Esophagus mucosa (tissue), 1 donor: ENCODE results near the gene MTX1. TPM values are rescaled to one million over a fixed set of nuclear protein-coding genes. Genes with fewer than 3 reads are reported as not detected.
"Not testable (repeated sequence)": the region's sequence is repeated elsewhere in the genome, so short reads cannot be mapped to it uniquely, and the experiment has no call there.

ENCODE experiments used
- ATAC-seq: fragments of 200-7000 bp; cut with Tn5 transposase; one replicate; pipeline ENCODE4 v1.9.1; 2020
- total RNA-seq: library from RNA; stranded (reverse); gene quantifications from one replicate; pipeline ENCODE4 v1.2.4, GENCODE V29; 2023
- donor health status: DM: yes; HTN: yes; CAD: no.

Gene MTX1
- total RNA-seq, 1 donor from 2014 or later, result 36.5 TPM

DNA sequence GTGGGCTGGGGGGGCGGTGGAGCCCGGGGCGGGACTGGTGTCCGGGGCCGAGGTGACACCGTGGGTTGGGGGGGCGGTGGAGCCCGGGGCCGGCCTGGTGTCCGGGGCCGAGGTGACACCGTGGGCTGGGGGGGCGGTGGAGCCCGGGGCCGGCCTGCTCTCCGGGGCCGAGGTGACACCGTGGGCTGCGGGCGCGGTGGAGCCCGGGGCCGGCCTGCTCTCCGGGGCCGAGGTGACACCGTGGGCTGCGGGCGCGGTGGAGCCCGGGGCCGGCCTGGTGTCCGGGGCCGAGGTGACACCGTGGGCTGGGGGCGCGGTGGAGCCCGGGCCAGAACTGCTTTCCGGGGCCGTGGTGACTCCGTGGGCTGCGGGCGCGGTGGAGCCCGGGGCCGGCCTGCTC is 18.6 kb upstream of the MTX1 start:
- ATAC-seq, result not testable (repeated sequence)

DNA sequence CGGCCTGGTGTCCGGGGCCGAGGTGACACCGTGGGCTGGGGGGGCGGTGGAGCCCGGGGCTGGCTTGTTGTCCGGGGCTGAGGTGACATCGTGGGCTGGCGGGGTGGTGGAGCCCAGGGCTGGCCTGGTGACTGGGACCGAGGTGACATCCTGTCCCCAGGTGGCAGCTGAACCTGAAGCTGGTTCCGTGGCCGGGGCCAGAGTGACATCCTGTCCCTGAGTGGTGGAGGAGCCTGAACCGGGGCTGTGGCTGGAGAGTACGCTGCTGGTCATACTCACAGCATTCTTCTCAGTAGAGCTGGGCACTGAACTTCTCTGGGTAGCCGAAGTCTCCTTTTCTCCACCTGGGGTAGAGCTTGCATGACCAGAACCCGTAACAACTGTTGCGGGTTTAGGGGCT is 16.6 kb upstream of the MTX1 start:
- no peak for ATAC-seq

DNA sequence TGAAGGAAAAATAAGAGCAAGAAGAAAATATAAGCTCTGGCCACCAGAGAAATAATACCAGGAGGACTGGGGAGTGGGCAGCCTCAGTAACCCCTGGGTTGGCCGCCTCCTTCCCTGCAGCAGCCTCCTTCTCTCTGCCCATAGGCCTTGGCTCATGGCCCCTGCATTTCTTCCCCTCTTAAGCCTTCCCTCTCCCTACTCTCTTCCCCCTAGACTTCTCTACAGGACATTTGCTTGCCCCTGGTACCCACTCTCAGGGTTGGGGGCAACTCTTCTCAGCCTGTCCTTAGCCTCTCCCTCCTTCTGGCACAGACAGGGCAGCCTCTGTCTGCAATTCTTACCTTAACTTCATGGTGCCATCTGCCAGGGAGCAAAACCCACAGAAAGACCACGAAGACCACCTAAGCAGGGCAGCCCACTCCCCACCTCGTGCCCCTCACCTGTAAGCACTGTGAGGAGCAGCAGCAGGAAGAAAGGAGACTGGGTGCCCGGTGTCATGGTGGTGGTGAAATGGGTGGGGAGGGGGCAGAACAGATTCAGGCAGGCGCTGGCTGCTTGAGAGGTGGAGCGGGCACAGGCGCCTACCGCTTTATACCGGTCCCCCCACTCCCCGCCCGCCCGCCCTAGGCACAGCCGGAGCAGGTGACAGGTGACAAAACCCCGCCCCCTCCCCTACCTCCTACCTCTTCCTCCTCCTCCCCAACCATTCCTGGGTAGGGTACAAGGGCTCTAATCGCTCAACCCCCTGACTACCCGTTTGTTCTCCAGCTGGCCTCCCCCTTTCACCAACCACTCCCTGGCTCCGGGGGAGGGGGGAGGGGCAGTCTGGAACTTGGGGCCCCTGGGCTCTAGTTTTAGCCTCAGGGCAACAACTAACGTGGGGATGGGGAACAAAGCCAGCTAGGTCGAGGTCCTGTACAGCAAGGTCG is 15.9 kb upstream of the MTX1 start:
- ATAC-seq, result peak; percentile 71

DNA sequence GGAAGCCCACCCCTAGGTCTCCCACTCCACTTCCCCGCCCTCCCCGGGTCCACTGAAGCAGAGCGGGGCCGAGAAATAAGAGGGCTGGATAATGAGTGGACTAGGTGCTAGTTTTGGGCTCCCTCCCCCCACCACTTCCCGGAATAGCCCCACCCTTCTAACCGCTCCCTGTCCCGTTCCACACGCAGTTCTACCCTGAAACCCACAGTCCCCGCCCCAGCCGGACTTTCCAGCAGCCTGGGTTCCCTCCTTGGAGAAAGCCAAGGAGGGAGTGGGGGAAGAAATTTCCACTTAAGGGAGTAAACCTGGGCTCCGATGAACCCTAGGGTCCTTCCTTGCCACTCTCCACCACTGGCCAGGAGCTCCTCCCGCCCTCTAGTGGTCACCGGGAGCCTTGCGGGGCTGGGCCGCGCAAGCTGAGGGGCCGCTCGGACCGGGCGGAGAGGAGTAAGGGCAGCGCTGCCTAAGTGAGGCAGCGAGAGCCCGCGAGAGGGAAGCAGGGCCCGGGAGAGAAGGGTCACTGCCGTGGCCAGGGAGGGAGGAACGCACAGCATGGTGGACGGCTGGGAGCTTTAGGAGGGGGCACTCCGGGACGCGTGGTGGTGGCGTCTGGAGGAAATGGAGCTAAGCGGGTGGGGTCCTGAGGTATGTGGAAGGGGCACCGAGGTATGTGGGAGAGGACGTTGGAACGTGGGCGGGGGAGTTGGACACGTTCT is 15.1 kb upstream of the MTX1 start:
- peak; percentile 84 for ATAC-seq

DNA sequence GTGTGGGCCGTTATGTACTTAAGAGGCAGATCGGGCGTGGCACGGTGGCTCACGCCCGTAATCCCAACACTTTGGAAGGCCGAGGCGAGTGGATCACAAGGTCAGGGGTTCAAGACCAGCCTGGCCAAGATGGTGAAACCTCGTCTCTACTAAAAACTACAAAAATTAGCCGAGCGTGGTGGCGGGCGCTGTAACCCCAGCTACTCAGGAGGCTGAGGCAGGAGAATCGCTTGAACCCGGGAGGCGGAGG is 14.6 kb upstream of the MTX1 start:
- not testable (repeated sequence) for ATAC-seq

DNA sequence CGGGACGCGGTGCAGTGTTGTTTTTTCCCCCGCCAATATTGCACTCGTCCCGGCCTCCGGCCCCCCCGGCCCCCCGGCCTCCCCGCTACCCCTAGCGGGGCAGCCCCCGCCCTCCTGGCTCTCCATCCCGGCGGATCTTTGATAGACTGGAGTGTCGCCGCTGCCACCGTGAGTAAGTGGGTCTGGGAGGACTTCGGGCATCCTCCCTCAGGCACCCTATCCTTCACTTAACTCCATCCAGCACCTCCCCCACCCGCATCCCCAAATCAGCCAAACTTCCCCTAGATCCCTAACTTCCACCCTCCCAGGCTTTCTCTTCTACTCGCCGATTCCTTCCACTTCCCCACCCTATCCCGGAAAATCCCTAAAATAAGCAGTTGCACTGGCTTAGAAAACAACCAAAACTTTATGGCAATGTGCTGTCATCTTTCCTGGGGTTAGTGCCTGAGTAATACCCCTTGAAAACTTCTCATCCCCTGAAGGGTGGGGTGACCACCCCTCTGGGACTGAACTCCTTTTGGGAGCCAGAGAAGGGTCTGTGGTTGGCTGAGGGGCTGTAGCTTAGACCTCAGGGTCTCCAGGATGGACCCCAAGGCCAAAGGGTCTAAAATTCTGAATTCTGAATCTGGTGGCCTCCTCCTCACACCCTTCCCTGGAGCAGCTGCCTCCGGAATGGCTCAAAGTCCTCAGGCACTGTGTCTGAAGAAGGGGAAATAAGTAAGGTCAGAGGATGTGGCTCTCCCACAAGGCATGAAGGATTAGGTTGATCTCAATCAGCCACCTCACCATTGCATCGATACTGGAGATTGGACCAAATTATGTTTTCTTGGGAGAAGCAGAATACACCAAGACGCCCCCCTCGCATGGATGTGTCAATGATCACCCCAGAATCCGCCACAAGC is 13.0 kb upstream of the MTX1 start:
- ATAC-seq, result no peak

DNA sequence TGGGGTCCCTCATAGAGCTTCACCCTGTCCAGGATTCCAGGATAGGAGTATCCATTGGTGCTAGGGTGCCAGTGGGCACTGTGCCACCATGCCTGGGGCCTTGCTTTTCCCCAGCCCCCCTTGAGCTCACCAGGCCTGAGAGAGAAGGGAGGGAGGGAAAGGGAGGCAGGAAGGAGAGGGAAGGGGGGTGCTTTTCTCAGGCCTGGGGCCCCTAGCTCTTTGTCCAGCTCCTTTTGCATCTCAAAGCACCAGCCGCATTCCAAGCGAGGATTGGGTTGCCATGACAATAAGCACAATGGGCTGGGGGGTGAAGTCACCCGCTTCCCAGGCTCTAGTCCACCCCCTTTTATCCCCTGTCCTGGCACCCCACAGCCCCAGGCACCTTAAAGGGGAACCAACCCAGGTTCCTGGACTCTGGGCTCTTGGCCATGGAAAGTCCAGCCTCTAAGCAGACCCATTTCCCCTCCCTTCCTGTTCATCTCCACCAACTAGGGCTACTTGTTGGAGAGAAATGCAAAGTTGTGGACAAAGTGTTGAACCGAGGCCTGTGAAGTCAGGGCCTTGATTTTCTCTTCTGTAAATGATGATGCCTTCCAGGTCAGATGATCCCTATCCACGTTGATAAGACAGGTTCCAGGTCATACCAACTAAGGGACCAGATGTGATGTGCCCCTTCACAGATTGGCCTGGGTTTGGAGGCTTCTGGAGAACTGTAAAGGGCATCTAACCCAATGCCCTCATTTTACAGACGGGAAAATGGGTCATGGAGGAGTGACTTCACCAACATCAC is 12.2 kb upstream of the MTX1 start:
- no peak for ATAC-seq

DNA sequence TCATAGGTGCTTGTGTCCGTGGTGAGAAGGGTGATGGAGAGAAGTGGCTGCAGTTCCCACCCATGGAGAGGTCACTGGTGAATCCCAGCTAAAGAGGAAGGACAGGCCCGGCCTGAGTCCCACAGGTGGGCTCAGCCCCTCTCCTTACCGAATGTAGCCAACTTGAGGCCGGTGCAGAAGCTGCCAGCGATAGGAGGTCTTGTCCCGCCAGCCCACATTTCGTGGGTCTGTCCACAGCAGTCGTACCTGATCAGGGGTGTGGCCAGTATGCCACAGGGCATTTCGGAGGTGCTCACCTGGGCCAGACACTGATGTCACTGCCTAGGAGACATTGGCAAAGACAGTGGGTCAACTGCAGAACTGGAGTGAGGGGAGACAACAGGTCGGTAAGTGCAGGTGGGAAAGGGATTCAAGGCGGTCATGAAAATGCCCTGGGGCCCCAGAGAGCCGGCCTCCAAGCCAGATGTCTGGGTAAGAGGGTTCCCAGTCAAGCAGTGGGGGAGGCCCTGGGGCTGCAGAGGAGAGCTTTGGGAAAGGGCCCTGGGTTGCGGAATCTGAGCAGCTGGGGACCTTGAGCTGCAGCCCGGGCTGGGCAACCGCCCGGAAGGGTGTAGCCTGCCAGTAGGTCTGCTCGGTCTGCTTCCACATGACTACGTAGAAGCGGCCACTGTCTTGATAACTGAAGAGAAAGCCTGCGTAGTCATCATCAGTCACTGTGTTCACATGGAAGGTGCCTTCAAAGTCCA is 11.4 kb upstream of the MTX1 start:
- ATAC-seq, result no peak

DNA sequence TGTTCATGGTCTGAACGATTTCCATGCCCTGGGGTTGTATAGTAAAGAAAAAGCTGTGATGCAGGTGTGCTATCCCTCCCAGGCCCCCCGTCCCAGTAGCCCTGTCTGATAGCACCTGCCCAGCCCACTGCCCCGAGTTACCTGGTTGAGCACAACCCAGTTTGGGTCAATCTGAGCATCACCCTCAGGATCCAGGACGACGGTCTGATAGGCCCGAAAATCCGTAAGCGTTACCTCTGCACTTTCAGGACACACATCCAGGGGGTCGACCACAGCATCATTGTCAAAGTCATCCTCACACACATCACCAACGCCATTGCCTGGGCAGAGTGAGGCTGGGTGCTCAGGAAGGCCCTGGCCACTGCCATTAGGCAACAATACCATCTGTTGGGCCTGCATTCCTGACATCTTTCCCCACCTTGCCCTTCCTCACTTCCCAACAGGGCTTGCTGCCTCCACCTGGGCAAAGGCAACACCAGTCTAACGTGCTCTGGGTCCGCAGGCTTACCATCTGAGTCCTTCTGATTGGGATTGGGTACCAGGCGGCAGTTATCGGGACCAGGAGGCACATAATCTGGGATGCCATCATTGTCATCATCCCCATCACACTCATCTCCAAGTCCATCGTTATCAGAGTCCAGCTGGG is 10.5 kb upstream of the MTX1 start:
- no peak for ATAC-seq

DNA sequence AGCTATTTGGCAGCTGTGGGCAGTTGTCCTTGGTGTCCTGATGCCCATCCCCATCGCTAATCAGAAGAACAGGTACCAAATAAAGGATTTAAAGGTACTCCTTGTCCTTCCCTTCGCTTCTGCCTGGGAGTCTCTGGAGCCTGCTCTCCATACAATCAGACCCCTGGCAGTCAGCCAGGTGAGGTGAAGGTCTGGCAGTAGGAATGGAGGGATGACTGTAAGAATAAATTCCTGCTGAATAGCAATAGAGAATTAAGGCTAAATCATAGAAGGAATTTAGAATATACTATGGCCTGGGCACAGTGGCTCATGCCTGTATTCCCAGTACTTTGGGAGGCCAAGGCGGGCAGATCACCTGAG is 10.0 kb upstream of the MTX1 start:
- ATAC-seq, result no peak

DNA sequence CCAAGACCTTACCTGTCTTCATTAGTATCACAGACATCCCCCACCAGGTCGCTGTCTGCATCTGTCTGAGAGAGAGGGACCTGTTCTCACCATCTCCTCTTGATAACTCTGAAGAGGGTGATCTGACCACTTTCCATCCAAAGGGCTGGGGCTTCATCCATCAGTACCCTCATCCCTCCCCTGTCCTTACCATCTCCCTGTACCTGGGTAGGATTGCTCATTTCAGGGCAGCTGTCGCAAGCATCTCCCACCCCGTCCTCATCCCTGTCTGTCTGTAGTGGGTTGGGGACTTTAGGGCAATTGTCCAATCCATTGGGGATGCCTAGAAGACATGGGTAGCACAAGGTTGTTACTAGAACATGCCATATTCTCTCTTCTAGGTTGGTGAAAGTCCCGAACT is 8.7 kb upstream of the MTX1 start:
- ATAC-seq, result no peak

DNA sequence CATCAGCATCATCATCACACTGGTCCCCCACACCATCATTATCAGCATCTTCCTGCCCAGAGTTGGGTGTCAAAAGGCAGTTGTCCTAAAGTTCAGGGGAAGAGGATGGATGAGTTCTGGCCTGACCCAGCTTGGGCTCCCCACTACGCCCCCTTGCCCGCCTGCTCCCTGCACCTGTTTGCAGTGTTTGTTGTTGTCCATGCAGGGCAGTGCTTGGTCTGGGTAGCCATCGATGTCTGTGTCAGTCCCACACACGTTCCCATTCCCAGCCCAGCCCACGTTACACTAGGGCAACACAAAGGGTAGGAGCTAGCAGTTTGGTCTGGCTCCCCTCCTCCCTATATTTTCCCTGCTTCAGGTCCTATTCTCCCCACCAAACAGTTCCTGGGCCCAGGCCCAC is 7.6 kb upstream of the MTX1 start:
- ATAC-seq, result no peak

DNA sequence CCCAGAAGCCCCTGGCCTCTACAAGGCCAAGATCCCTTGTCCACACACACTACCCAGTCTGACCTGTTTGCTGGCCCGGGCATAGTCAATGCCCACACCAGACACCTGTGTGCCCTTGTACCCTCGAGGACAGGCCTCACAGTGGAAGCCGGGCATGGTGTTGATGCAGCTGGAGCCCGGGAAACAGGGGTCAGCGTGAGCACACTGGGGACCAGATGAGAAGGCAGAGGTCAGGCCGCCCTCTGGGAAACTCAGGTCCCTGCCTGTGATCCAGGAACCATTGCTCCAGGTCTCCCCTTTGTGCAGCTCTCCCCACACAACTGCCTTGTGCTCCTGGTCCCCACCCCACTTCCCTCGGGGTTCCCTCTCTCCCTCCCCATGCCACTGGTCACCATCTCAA is 6.3 kb upstream of the MTX1 start:
- ATAC-seq, result no peak

DNA sequence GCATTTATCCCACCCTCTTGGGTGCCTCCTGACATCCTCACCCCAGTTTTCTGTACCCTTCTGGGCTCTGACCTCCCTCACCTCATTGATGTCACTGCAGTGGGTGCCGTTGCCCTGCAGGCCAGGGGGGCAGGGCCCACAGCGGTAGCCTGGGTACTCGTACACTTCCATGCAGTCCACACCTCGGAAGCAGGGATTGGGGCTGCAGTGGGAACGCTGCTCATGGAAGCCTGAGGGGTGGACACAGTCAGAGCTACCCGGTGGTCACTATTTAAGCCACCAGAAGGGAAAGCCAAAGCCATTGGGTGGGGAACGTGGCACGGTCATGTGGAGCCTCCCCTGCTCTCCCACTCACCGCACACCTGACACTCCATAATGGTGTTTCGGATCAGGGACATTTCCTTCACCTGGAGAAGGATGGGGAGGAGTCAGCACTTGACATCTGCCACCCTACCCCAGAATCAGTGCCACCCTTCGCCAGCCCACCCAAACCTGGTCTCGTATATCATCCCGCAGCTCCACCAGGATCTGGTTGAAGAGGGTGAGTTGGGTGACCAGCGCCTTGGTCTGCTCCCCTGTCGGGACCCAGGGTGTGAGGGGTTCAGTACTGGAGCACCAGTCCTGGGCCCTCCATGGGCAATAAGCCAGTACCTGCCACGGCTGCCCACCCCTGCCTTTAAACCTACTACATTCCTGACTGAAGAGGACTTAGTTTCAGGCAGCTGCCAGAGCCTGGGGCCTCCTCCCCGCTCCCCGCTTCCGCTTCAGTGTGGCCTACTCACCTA is 5.6 kb upstream of the MTX1 start:
- no peak for ATAC-seq

DNA sequence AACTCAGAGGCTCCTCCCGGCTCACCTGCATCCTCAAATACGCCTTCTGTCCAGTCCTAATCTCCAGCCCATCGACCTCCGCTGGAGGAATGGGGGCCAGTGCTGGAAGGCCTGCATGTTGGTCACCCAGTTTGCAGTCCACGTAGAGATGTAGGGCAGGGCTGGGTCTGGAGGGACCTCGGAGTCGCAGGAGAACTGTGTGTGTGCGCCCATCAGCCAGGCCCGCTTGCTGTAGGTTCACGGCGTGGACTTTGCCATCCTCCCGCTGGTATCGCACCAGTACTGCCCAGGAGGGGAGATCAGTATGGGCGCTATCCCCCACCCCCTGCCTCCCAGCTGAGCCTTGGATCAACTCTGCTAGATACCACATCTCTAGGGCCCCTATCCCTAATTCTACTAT is 3.5 kb upstream of the MTX1 start:
- ATAC-seq, result no peak

DNA sequence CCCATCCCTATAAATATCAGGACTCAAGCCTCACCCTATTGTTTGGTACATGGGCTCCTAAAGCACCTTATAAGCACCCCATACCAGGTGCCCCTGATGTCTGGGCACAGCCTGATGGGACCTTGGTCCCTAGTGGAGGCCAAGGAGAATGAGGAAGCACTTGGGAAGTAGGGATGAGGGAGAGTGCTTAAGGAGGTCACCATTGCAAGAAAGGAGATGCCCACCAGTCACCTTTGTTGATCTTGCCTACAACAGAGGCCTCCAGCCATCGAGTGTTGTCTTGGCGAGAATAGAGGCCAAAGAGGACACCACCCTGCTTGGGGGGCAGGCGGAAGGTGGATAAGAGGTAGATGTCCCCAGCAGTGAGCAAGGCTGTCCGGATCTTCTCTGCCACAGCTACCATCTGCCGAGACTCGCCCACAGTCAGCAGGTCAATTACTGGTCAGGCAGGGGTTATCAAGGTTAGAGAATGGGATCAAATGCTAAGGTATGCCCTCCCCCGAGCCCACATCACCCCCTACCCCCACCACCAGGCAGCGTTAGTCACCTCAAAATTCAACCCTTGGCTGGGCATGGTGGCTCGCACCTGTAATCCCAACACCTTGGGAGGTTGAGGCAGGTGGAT is 2.4 kb upstream of the MTX1 start:
- no peak for ATAC-seq

DNA sequence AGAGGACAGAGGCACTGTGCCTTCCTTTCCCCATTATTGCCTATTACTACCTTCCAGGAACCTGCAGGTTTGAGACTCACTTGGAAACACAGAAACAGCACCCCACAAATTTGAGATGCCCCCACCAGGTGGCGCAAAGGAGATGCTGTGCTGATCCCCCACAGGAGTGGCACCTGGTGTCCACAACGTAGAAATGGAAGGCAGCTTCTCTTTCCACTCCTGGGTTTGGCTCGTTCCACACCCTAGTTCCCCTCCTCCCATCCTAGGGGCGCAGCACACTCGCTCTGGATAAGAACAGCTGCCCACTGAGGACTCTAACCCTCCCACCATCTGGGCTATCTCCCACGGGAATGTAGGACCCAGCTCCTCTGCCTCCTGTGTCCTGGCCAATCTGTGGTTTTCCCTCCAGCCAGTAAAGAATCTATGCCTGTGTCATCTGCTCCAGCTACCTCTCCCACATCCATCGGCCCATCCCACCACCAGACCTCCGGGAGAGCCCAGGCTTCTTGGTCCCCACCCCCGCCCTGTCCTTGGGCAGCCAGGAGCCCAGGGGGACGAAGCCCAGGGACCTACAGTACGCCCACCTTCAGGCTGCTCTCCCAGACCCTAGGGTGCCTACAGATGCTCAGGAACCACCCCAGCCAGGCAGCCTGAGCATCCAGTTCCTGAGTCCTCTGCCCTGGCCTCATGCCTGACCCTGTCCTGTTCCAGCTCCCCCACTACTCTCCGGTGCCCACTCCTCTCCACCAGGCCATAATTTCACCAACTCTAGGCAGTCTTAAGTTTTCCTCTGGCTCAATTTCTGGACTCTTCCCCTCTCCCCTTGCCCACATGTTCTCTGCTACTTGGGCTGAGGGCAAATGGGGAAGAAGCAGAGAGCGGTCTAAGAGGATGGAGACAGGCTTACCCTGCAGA is 1.3 kb upstream of the MTX1 start:
- peak; percentile 65 for ATAC-seq

DNA sequence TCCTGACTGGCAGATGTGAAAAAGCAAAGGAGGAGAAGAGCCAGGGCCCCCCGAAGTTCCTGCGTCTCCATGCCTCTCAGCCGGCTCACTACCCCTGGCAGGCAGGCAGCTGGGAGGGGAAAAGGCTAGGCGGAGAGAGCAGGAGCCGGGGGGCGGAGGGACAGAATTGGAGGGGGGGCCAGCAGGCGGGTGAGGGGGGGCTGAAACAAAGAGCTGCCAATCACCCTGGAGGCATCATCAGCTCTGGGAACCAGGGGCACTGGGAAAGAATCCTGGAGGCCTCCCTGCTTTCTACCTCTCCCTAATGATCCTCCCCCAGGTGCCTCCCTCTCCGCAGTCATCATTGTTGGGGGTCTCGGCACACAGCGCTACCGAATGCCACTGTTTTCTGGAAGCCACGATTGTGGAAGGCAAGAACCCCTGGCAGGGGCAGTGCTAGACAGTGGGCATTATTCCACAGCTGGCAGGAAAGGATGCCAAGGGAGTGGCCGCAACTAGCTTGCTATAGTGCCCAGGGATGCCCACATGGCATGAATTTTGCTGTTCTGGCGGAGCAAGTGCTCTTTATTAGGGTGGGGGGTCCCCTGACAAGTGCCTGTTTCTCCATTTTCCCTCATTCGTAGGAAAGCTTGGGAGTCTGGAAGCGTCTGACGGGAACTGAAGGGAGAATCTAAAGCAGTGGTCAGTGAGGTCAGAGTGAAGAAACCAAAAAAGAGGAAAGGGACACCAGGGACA is 522 bp upstream of the MTX1 start, which contains the start of gene THBS3:
Gene THBS3, minus strand, starts transcription at position 92 of the 735 bp plus-strand sequence. Its CDS starts 21 bp downstream, at position 71.
- ATAC-seq, result no peak
